ENCODE results near the gene MRPL36.

DNA sequence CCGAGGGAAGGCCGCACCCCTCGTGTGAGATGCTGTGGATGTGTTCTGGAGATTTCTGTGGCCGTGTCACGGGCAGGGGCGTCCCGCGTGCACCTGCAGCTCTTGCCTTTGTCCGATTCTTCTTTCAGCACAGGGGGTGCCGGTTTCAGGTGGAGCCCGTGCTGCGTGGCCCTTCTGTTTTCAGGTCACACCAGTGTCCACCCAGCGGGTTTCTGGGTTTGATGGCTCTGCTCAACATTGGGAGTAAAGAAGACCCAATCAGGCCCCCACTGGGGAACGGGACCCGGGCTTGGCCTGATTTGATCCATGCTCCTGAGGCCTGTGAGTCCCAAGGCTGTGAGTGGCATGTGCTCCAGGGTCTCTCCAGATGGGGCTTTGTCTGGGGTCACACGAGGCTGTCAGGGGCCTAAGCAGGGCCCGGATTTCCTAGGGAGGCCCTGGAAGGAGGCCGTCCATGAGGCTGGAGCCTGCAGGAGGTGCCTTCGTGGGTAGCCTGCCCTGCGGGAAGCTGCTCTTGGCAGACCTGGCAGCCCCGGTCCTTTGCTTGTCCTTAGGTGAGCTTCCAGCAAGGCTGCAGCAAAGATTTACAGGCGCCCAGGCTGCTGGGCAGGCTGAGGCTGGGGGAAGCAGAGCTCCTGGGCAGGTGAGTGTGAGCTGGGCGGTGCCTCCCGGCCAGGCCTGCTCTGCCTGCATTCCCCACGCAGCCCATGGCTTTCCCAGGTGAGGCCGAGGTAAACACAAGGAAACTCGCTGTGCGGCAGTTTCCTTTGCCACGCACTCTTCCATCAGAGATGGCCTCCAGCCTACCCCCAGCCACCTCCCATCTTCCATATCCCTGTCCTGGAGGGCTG, 12.8 kb downstream of the MRPL36 start:
- TF ChIP-seq, protein P1, sequence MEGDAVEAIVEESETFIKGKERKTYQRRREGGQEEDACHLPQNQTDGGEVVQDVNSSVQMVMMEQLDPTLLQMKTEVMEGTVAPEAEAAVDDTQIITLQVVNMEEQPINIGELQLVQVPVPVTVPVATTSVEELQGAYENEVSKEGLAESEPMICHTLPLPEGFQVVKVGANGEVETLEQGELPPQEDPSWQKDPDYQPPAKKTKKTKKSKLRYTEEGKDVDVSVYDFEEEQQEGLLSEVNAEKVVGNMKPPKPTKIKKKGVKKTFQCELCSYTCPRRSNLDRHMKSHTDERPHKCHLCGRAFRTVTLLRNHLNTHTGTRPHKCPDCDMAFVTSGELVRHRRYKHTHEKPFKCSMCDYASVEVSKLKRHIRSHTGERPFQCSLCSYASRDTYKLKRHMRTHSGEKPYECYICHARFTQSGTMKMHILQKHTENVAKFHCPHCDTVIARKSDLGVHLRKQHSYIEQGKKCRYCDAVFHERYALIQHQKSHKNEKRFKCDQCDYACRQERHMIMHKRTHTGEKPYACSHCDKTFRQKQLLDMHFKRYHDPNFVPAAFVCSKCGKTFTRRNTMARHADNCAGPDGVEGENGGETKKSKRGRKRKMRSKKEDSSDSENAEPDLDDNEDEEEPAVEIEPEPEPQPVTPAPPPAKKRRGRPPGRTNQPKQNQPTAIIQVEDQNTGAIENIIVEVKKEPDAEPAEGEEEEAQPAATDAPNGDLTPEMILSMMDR (IDR thresholded peaks at IDR 0.05), result no peak
- no peak for TF ChIP-seq SMAD3 (CRISPR knock-in tag; IDR thresholded peaks at IDR 0.05; ENCODE audit: borderline replicate concordance)
- TF ChIP-seq, protein P2, sequence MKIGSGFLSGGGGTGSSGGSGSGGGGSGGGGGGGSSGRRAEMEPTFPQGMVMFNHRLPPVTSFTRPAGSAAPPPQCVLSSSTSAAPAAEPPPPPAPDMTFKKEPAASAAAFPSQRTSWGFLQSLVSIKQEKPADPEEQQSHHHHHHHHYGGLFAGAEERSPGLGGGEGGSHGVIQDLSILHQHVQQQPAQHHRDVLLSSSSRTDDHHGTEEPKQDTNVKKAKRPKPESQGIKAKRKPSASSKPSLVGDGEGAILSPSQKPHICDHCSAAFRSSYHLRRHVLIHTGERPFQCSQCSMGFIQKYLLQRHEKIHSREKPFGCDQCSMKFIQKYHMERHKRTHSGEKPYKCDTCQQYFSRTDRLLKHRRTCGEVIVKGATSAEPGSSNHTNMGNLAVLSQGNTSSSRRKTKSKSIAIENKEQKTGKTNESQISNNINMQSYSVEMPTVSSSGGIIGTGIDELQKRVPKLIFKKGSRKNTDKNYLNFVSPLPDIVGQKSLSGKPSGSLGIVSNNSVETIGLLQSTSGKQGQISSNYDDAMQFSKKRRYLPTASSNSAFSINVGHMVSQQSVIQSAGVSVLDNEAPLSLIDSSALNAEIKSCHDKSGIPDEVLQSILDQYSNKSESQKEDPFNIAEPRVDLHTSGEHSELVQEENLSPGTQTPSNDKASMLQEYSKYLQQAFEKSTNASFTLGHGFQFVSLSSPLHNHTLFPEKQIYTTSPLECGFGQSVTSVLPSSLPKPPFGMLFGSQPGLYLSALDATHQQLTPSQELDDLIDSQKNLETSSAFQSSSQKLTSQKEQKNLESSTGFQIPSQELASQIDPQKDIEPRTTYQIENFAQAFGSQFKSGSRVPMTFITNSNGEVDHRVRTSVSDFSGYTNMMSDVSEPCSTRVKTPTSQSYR (CRISPR knock-in tag; IDR thresholded peaks at IDR 0.05), result no peak
- TF ChIP-seq, protein P3, sequence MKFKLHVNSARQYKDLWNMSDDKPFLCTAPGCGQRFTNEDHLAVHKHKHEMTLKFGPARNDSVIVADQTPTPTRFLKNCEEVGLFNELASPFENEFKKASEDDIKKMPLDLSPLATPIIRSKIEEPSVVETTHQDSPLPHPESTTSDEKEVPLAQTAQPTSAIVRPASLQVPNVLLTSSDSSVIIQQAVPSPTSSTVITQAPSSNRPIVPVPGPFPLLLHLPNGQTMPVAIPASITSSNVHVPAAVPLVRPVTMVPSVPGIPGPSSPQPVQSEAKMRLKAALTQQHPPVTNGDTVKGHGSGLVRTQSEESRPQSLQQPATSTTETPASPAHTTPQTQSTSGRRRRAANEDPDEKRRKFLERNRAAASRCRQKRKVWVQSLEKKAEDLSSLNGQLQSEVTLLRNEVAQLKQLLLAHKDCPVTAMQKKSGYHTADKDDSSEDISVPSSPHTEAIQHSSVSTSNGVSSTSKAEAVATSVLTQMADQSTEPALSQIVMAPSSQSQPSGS (CRISPR knock-in tag; IDR thresholded peaks at IDR 0.05; ENCODE audit: borderline replicate concordance, low read depth), result no peak
- no peak for TF ChIP-seq IRF2 (CRISPR knock-in tag; IDR thresholded peaks at IDR 0.05; ENCODE audit: borderline replicate concordance, low read depth)
- TF ChIP-seq GABPB1 (CRISPR knock-in tag; IDR thresholded peaks at IDR 0.05), result no peak
